ENCODE measurements around the gene RSPH9.

DNA sequence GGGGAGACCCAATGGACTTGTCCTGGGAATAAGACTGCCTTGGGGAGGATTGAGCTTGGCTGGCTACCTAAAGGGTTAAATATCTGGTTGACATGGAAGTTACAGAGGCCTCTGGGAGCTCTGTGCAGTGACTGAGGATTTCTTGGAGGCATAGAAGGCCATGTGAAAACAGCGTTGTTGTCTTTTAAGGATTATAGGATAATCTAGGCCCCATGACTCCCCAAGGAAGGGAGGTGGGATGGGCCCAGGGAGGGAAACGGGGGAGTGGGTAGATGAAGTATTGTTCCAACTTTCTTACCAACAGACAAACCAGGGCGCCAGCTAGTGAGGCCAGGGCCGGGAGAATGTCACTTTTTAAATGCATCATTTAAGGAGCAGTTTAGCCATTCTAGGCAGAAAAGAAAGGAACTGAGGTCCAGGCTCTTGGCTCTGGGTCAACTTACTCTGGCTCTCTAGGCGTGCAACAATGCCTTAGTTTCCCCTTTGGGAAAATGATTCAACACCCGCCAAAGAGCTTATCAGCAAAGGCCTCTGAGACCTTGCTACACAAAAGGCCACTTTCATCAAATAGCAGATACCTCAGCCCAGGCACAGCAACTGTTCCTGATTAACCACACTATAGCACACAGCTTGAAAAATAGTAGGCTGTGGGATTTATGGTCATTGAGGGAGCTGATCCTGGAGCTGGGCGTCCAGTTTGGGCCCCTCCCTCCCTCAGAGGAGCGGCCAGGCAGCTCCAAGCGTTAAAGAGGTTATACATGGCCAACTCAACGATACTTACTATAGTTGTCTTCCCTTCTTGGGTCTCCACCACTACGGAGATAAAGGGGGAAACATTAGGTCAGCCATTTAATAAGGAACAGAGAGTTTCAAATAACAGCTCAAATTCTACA lies 35.7 kb downstream of the RSPH9 start:
- TF ChIP-seq POLR2A (IDR thresholded peaks at IDR 0.05; ENCODE audit: low read depth, low read length) (no peak), POLR2AphosphoS5 (IDR thresholded peaks at IDR 0.05; ENCODE audit: insufficient read depth, low read depth, low read length) (no peak), EZH2 (IDR thresholded peaks at IDR 0.05; ENCODE audit: borderline replicate concordance, low read depth, low read length, severe bottlenecking) (no peak)
- TF ChIP-seq, protein P1, sequence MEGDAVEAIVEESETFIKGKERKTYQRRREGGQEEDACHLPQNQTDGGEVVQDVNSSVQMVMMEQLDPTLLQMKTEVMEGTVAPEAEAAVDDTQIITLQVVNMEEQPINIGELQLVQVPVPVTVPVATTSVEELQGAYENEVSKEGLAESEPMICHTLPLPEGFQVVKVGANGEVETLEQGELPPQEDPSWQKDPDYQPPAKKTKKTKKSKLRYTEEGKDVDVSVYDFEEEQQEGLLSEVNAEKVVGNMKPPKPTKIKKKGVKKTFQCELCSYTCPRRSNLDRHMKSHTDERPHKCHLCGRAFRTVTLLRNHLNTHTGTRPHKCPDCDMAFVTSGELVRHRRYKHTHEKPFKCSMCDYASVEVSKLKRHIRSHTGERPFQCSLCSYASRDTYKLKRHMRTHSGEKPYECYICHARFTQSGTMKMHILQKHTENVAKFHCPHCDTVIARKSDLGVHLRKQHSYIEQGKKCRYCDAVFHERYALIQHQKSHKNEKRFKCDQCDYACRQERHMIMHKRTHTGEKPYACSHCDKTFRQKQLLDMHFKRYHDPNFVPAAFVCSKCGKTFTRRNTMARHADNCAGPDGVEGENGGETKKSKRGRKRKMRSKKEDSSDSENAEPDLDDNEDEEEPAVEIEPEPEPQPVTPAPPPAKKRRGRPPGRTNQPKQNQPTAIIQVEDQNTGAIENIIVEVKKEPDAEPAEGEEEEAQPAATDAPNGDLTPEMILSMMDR (IDR thresholded peaks at IDR 0.05; ENCODE audit: extremely low read depth in 1 of 2, insufficient read depth in 1 of 2, low read depth in 1 of 2, low read length in 2 of 2), result no peak
- TF ChIP-seq, protein P2, sequence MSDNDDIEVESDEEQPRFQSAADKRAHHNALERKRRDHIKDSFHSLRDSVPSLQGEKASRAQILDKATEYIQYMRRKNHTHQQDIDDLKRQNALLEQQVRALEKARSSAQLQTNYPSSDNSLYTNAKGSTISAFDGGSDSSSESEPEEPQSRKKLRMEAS (IDR thresholded peaks at IDR 0.05; ENCODE audit: insufficient read depth, insufficient read length), result no peak

Measured in endothelial cell of umbilical vein (primary cell).